NCI-H345 treated with DMSO at 0.1 percent for 48 hours (cell line): ENCODE measurements around the gene SERPINB13.
A peak's percentile ranks its signal among the peaks of the same experiment; 100 is the strongest.

Source experiments
- DNase-seq: peaks from one replicate; lab custom pipeline; 2025; ENCODE audit not compliant: unreplicated experiment; lab: John Stamatoyannopoulos, UW

SERPINB13 gene

DNA sequence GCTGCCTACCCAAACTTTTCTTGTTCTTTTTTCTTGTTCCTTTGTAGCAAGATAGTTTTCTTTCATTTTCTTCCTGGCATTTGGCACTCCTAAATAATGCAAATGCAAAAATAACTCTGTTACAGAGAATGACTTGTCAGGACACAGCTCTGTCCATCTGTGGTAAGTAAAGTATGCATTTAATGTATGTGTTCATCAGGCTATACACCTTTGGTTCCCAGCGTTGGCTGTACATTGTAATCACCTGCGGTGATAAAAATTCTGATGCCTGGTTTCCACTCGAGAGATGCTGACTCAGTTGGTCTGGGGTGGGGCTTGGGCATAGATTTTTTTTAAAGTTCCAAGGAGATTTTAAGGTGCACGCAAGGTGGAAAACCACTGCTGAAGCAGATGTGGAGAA lies at the start of gene SERPINB13:
Gene SERPINB13, plus strand, starts transcription at position 378 of the 400 bp plus-strand sequence. CDS start 1,325 bp downstream, outside the sequence.
- DNase-seq: no peak

- DNase-seq: no peak
These were observed 47.1 kb upstream of the SERPINB13 start for GRCh38 chr18:63539904-63540510.

- DNase-seq: no peak
These were observed 45.1 kb upstream of the SERPINB13 start, which contains the start of gene SERPINB12 for GRCh38 chr18:63542069-63542468. Gene SERPINB12 (plus strand): TSS chr18:63542369. CDS start chr18:63556160, 13,791 bp downstream.

DNA sequence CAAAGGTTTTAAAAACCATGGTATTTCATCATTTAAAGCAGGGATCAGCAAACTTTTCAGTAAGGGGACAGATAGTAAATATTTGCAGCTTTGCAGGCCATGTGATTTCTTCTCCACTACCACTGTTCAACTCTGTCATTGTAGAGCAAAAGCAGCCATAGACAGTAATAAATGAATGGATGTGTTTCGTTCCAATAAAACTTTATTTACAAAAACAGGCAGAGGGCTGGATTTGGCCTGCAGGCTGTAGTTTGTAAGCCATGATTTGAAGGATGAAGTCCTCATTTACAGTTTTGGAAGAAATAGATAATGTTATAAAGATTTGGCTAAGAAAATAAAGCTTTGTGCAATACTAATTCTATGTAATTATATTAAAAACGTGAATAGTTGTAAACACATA lies 43.1 kb upstream of the SERPINB13 start:
- no peak for DNase-seq

DNA sequence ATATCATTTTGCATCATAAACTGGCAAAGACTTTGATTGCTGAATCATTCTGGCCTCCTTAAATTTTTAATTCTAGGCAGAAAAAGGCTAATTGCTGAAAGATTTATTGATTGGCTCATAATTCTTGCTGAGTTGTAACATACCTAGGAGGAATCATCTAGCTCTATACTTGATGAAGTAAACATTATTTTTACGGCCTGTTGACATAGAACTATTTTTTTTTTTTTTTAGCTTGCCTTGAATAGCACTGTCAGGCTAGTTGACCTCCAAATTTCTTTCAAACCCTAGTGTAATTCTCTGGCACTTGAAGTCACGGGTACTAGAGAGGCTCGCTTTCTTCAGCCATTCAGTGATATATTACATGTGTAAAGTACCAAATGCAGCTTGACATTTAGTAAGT lies 42.1 kb upstream of the SERPINB13 start:
- DNase-seq: no peak

DNA sequence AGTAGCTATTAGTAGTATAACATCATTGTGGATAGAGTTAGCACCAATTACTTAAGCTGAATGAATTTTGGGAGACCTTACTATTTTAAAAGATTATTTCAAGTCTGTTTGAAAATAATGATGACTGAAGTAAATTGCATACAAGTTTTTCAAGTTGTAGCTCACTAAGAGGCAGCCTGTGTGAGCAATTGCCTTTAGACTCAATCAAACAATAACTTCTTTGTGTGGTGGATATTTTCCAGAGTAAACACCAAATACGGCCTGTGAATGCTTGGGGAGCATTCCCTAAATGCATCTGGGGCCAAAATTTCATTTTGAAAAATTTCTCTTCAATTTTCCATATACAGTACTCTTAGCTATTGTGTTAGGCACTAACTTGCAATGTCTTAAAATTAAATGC lies 37.1 kb upstream of the SERPINB13 start:
- no peak for DNase-seq

- DNase-seq: no peak
These were observed 35.4 kb upstream of the SERPINB13 start for GRCh38 chr18:63551769-63552168.

- DNase-seq: no peak
These were observed 34.6 kb upstream of the SERPINB13 start for GRCh38 chr18:63552581-63552980.

DNA sequence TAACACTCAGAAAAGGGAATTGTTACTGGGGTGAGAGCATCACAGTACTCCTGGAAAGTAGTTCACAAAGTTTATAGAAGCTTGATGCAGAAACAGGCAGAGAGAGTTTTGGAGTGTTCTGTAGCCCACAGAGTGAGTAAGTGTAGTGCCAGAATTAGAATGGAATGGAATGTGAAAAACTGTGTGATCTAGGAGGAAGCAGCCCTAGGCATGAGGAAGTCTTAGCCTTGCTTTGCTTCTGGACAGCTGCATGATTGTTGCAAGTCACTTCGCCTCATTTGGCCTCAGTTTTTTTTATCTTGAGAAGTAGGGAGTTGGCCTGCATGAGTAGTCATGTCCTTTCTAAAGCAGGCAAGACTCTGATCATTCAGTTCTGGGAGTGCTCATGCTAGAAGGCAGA lies 34.1 kb upstream of the SERPINB13 start:
- DNase-seq: no peak

GRCh38 chr18:63559567-63560491 lies 27.3 kb upstream of the SERPINB13 start:
- DNase-seq: no peak

- DNase-seq: no peak
These were observed 24.9 kb upstream of the SERPINB13 start for GRCh38 chr18:63562284-63562683.

DNA sequence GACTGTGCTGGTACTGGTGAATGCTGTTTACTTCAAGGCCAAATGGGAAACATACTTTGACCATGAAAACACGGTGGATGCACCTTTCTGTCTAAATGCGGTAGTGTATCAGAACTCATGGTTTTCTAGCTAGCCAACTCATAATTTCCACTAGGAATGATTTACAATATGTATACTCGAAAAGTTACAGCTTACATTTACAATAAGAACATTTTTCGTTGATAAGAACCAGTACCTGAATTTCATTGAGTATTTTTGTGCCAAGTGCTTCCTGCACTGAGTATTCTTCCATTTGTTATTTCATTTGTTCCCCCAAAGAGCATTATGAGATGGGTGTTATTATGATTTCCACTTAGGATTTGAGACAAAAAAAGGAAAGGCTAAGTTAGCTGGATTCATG lies 23.1 kb upstream of the SERPINB13 start:
- DNase-seq: no peak

DNA sequence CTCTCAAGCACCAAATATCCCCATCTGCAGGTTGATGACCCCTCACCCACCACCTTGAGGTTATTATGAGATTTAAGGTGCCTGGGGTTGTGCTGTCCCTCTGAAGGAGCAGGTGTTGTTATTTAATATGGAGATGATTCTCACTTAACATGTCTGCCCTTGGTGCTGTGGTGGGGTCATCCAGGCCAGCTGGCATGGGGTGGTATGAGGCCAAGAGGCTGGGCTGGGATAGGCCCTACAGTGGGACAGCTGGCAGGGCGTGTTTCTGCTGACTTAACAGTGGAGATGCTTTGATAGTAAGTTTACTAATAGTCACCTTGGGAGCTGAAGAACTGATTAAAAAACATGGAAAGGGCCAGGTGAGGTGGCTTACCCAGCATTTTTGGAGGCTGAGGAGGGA lies 22.6 kb upstream of the SERPINB13 start:
- no peak for DNase-seq

GRCh38 chr18:63567276-63567675 lies 19.9 kb upstream of the SERPINB13 start:
- no peak for DNase-seq

GRCh38 chr18:63567825-63568224 lies 19.3 kb upstream of the SERPINB13 start:
- no peak for DNase-seq

DNA sequence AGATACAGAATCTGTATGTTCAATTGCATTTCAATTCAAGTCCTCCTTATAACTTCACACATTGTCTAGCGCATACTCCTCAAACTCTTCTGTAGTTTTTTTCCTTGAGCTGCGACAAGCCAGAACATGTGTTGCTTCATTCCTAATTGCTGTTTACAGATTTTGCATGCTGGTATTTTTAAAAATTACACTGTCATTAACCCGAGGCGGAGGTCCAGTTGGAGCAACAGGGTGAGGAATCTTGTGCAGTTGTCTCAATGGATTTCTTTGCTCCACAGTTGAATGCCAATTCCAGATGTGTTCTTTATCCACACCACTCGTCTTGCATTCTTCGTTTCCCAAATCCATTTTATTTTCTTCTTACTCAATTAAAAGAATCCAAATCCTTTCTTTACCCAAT lies 16.4 kb upstream of the SERPINB13 start:
- no peak for DNase-seq

- no peak for DNase-seq
These were observed 11.5 kb upstream of the SERPINB13 start for GRCh38 chr18:63575681-63576080.

DNA sequence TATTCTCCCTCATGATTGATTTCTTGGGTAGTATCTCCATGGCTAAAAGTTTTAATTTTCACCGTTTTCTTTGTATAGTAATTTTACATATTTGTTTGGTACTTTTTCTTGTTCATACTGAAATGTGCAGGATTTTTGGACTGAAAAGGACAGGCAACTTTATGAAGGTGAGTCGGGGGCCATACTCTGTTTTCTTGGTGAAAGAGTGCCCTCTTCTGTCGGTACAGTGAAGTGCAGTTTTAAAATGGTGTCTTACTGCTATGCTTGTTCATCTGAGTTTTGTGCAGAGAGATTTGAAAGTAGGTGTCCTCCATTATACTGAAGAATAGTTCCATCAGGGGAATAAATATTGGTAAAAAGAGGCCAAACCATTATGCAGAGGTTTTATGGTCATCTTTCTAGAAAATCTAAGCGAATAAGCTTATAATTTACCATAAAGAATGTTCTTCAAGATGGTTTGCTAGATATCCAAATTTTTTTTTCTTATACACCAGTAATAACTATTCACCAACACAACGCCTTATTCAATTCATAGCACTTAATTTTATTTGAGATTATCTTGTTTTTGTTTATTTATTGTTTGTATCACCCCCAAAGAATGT lies 8.7 kb upstream of the SERPINB13 start:
- DNase-seq: peak; percentile 11

- DNase-seq: no peak
These were observed 7.5 kb upstream of the SERPINB13 start for GRCh38 chr18:63579616-63580015.

DNA sequence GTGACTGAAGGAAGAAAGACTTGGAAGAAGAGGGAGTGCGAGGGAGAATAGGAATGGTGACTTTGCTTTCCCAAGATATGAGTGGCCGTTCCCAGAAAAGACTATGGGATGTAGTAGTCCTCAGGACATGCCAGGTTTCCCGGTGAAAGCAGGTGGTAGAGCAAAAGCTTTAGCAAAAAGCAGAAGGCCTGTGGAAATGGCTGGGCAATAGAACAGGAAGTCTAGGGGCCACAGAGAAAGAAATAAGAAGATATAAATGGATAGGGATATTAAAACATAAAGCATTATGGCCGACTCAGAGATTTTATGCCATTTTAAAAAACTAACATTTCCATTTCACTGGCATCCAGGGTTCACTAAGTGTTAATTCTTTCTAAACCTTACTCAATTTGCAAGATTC lies 1.2 kb upstream of the SERPINB13 start:
- DNase-seq: no peak

DNA sequence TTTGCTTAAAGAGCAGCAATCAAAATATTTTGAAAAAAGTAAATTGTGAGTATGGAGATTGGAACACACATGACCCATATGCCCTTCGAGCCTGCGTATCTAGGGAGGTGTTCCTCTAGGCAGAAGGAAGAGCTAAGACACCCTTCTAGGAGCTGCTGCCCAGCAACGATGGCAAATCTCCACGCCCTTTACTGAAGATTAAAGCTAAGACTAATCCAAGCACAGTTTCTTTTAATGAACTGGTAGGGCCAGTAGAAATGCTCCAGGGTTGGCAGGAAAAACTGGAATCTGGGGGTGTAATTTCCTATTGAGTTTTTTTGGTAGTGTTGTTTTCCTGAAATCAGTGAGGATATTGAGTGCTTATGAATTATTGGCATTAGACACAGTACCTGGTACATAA lies 712 bp upstream of the SERPINB13 start:
- no peak for DNase-seq

- no peak for DNase-seq
These were observed 1.8 kb downstream of the SERPINB13 start for GRCh38 chr18:63588909-63589308.
